Muscle layer of colon (tissue), 2 donors: ENCODE results near the gene SUMF2.
"Not testable (repeated sequence)": the region's sequence is repeated elsewhere in the genome, so short reads cannot be mapped to it uniquely, and the experiment has no call there.

Experiments used
- H3K27ac ChIP-seq: one replicate; pipeline ENCODE4 v1.7.0; 2013; ENCODE audit warnings: low read depth, mild to moderate bottlenecking, low read length, moderate library complexity
- H3K27me3 ChIP-seq, 2 donors: one replicate each; pipeline ENCODE4 v1.7.0; 2013; ENCODE audit warnings: low read length in 2 of 2, mild to moderate bottlenecking in 2 of 2; ENCODE audit not compliant: insufficient read depth in 2 of 2, control insufficient read depth in 1 of 2
- H3K36me3 ChIP-seq: one replicate; pipeline ENCODE4 v1.7.0; 2013; ENCODE audit warnings: mild to moderate bottlenecking, low read length; ENCODE audit not compliant: insufficient read depth
- H3K4me1 ChIP-seq: one replicate; pipeline ENCODE4 v1.7.0; 2013; ENCODE audit warnings: mild to moderate bottlenecking, low read length; ENCODE audit not compliant: insufficient read depth
- H3K4me3 ChIP-seq, 2 donors: one replicate each; pipeline ENCODE4 v1.7.0; 2013; ENCODE audit warnings: low read length in 2 of 2, low read depth in 1 of 2, mild to moderate bottlenecking in 1 of 2, moderate library complexity in 1 of 2
- H3K9ac ChIP-seq: one replicate; pipeline ENCODE4 v1.7.0; 2013; ENCODE audit warnings: low read length
- H3K9me3 ChIP-seq: one replicate; pipeline ENCODE4 v1.7.0; 2013; ENCODE audit warnings: mild to moderate bottlenecking, low read length
- donor health status: abdominal sarcoma.
- donor health status: Adenocarcinoma of cecum.

Gene SUMF2

GRCh38 chr7:56063882-56064625, at the start of gene SUMF2:
SUMF2 (plus strand) TSS chr7:56064286; CDS start chr7:56064312, 26 bp downstream.
- no peaks in the 10 kb centered on the region for H3K27me3 ChIP-seq
- H3K4me3 ChIP-seq = peak within 1 kb of the TSS; percentile 85 to 86
- H3K36me3 ChIP-seq = peaks cover 42% of the 10 kb centered on the region
- H3K9ac ChIP-seq = peak within 1 kb of the TSS; percentile 35
- H3K4me1 ChIP-seq = peaks cover 6% of the 10 kb centered on the region
- peak within 1 kb of the TSS; percentile 99 for H3K27ac ChIP-seq
- H3K9me3 ChIP-seq = no peaks in the 10 kb centered on the region

GRCh38 chr7:56017015-56017414, 47.1 kb upstream of the SUMF2 start:
- not testable (repeated sequence) for H3K9me3 ChIP-seq, H3K27ac ChIP-seq, H3K27me3 ChIP-seq, H3K4me3 ChIP-seq, H3K36me3 ChIP-seq, H3K4me1 ChIP-seq, H3K9ac ChIP-seq

DNA sequence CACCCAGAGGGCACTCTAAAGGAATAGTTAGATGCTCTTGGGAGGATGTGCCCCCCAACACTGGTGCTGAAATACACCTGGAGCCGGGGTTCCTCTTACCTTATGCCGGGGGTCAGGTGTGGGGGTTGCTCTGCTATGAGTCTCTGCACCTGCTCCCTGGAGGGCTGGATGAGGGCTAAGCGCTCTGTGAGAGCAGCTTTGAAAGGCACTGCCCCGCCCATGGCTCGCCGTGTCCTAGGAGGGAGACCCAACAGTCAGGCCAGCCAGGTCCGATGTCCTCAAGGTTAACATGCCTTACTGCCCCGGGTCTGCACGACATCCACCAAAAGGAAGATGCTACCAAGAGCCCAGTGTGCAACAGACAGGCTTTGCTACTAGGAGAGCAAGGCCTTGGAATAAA, 44.6 kb upstream of the SUMF2 start:
- Histone ChIP-seq H3K36me3 (no peaks in the 10 kb centered on the region), H3K4me1 (no peaks in the 10 kb centered on the region)

DNA sequence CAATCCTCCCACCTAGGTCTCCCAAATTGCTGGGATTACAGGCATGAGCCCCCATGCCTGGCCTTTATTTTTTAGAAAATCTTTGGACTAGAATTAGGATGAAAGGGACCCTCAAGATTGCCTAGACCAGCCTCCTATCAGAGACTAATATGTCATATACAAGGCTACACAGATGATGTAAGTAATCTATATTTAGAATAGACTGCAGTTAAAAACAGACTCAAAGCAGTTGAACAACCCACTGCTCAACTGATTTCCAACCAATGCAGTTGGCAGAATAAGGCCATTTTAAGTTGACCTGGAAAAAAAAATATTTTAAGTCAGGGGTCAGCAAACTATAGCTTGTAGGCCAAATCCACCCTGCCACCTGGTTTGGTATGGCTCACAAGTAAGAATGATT, 40.6 kb upstream of the SUMF2 start:
- no peaks in the 10 kb centered on the region for H3K4me1 ChIP-seq
- H3K36me3 ChIP-seq = no peaks in the 10 kb centered on the region
- no peak overlapping the region for H3K4me3 ChIP-seq
- no peak overlapping the region for H3K27ac ChIP-seq
- H3K9ac ChIP-seq = no peak overlapping the region
- H3K9me3 ChIP-seq = no peaks in the 10 kb centered on the region
- H3K27me3 ChIP-seq = no peaks in the 10 kb centered on the region

More for the DNA sequence above, 44.6 kb upstream of the SUMF2 start:
- H3K27me3 ChIP-seq = no peaks in the 10 kb centered on the region
- H3K4me3 ChIP-seq = no peak overlapping the region
- no peak overlapping the region for H3K27ac ChIP-seq
- no peaks in the 10 kb centered on the region for H3K9me3 ChIP-seq
- H3K9ac ChIP-seq = no peak overlapping the region

DNA sequence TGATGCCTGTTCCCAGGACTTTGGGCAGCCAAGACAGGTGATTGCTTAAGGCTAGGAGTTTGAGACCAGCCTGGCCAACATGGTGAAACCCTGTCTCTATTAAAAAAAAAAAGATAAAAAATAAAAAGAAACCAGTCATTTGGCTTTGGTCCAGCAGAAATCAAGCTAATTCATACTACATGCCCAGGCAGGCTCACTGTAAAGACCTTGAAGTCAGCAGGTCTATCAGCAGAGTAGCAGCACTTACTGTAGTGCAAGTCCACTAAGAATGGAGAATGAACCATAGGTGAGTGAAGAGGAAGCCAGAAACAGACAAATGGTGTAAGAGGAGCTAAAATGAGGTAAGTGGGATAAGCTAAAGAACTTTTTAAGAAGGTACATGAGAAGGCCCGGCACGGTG, 37.5 kb upstream of the SUMF2 start:
- no peak overlapping the region for H3K4me3 ChIP-seq
- H3K27ac ChIP-seq = no peak overlapping the region
- H3K36me3 ChIP-seq = no peaks in the 10 kb centered on the region
- H3K9me3 ChIP-seq = no peaks in the 10 kb centered on the region
- no peak overlapping the region for H3K9ac ChIP-seq
- H3K4me1 ChIP-seq = no peaks in the 10 kb centered on the region
- H3K27me3 ChIP-seq = no peaks in the 10 kb centered on the region

- Histone ChIP-seq H3K9me3 (no peaks in the 10 kb centered on the region), H3K27me3 (no peaks in the 10 kb centered on the region), H3K4me1 (no peaks in the 10 kb centered on the region), H3K9ac (no peak overlapping the region), H3K36me3 (no peaks in the 10 kb centered on the region), H3K27ac (no peak overlapping the region), H3K4me3 (no peak overlapping the region)
Measured at GRCh38 chr7:56028942-56029630, 35.0 kb upstream of the SUMF2 start.

DNA sequence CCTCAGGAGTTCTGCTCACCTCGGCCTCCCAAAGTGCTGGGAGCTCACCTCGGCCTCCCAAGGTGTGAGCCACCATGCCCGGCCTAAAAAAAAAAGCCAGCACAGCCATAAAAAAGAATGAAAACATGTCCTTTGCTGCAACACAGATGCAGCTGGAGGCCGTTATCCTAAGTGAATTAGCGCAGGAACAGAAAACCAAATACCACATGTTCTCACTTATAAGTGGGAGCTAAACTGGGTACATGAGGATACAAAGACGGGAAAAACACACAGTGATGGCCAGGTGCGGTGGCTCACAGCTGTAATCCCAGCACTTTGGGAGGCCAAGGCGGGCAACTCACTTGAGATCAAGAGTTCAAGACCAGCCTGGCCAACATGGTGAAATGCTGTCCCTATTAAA, 33.7 kb upstream of the SUMF2 start:
- no peak overlapping the region for H3K4me3 ChIP-seq
- H3K27ac ChIP-seq = no peak overlapping the region
- H3K36me3 ChIP-seq = no peaks in the 10 kb centered on the region

DNA sequence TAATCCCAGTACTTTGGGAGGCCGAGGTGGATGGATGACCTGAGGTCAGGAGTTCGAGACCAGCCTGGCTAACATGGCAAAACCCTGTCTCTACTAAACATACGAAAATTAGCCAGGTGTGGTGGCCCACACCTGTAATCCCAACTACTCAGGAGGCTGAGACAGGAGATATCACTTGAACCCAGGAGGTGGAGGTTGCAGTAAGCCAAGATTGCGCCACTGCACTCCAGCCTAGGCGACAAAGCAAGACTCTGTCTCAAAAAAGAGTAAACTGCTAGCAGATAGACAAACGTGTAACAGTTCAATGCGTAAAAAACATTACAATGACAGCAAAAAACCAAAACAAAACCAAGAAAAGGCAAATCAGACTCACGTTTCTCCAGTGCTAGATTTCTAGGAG, 32.5 kb upstream of the SUMF2 start:
- not testable (repeated sequence) for H3K9ac ChIP-seq, H3K4me1 ChIP-seq, H3K27ac ChIP-seq

More for the DNA sequence above, 33.7 kb upstream of the SUMF2 start:
- H3K9ac ChIP-seq = no peak overlapping the region
- H3K4me1 ChIP-seq = no peaks in the 10 kb centered on the region
- H3K9me3 ChIP-seq = no peaks in the 10 kb centered on the region
- no peaks in the 10 kb centered on the region for H3K27me3 ChIP-seq

DNA sequence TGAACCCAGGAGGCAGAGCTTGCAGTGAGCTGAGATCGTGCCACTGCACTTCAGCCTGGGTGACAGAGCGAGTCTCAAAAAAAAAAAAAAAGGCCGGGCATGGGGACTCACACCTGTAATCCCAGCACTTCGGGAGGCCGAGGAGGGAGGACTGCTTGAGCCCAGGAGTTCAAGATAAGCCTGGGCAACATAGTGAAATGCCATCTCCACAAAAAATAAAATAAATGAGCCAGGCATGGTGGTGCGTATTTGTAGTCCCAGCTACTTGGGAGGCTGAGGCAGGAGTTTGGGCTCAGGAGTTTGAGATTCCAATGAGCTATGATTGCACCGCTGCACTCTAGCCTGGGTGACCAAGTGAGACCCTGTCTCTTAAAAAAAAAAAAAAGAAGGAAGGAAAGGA, 31.5 kb upstream of the SUMF2 start:
- not testable (repeated sequence) for H3K4me1 ChIP-seq, H3K9ac ChIP-seq, H3K9me3 ChIP-seq, H3K36me3 ChIP-seq, H3K4me3 ChIP-seq, H3K27ac ChIP-seq, H3K27me3 ChIP-seq

More for the DNA sequence above, 32.5 kb upstream of the SUMF2 start:
- H3K36me3 ChIP-seq, H3K9me3 ChIP-seq, H3K27me3 ChIP-seq, H3K4me3 ChIP-seq: not testable (repeated sequence)

DNA sequence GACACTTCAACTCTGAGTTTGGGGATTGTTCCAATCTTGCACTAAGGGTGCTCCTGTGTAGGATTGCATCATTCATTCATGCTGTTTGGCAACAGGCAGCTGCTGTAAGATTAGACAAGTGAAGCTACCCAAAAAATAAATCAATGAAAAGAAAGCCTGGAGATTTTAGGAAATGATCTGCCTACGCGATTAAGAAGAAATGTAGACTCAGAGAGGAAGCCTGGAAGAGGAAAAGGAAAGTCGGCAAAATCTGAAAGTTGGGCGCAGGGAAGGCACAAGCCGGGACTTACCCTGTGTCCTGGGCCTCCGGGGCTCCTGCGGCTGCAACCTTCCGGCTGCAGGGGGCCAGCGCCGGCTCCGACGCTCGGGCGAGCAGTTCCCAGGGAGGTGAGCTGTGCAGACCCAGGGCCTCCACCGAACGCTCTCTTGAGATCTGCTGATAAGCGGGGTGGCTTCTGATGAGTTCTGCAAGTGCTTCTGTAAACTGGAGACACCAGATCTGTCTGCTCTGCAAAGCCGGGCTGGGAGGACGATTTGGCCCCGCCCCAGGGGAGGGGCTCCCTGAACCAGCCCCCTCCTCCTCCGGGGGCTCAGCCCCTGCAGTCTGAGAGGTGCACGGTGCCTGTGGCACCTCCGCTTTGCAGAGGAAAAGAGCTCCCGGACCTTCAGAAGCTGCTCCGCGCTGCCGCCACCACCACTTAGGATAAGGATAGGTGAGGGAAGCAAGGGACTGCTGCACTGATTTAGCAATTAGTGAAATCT, 30.2 kb upstream of the SUMF2 start:
- Histone ChIP-seq H3K4me3 (peak overlapping the region; percentile 70 to 96), H3K4me1 (no peaks in the 10 kb centered on the region), H3K9ac (no peak overlapping the region), H3K27ac (peak overlapping the region; percentile 67), H3K27me3 (no peaks in the 10 kb centered on the region), H3K9me3 (no peaks in the 10 kb centered on the region), H3K36me3 (no peaks in the 10 kb centered on the region)

- Histone ChIP-seq H3K9me3 (no peaks in the 10 kb centered on the region), H3K4me3 (no peak overlapping the region), H3K27me3 (no peaks in the 10 kb centered on the region), H3K36me3 (no peaks in the 10 kb centered on the region), H3K9ac (no peak overlapping the region), H3K27ac (no peak overlapping the region), H3K4me1 (no peaks in the 10 kb centered on the region)
Measured at GRCh38 chr7:56040730-56041129, 23.4 kb upstream of the SUMF2 start.
